Ishikawa (cell line): ENCODE results near the gene BTBD16.

ENCODE experiments used
- CEBPB ChIP-seq: IDR thresholded peaks from 2 replicates; pipeline ENCODE4 v1.6.1; 2012
- CREB1 ChIP-seq: IDR thresholded peaks from 2 replicates; pipeline ENCODE4 v1.6.1; 2012; ENCODE audit warnings: low read depth
- EGR1 ChIP-seq: IDR thresholded peaks from 2 replicates; pipeline ENCODE4 v1.6.1; 2012
- EP300 ChIP-seq: IDR thresholded peaks from 2 replicates; pipeline ENCODE4 v1.6.1; 2012; ENCODE audit warnings: borderline replicate concordance
- FOXM1 ChIP-seq: IDR thresholded peaks from 2 replicates; pipeline ENCODE4 v1.6.1; 2012; ENCODE audit warnings: low read depth, borderline replicate concordance
- MAX ChIP-seq: IDR thresholded peaks from 2 replicates; pipeline ENCODE4 v1.6.1; 2012
- NFIC ChIP-seq: IDR thresholded peaks from 2 replicates; pipeline ENCODE4 v1.6.1; 2012
- RAD21 ChIP-seq: IDR thresholded peaks from 2 replicates; pipeline ENCODE4 v1.6.1; 2012; ENCODE audit warnings: low read depth
- REST ChIP-seq: IDR thresholded peaks from 2 replicates; pipeline ENCODE4 v1.6.1; 2012; ENCODE audit warnings: low read depth, mild to moderate bottlenecking
- TAF1 ChIP-seq: IDR thresholded peaks from 2 replicates; pipeline ENCODE4 v1.6.1; 2012; ENCODE audit warnings: low read depth, mild to moderate bottlenecking
- TCF12 ChIP-seq: IDR thresholded peaks from 2 replicates; pipeline ENCODE4 v1.6.1; 2012; ENCODE audit warnings: low read depth
- TEAD4 ChIP-seq: IDR thresholded peaks from 2 replicates; pipeline ENCODE4 v1.6.1; 2012
- USF1 ChIP-seq: IDR thresholded peaks from 2 replicates; pipeline ENCODE4 v1.6.1; 2012
- YY1 ChIP-seq: IDR thresholded peaks from 2 replicates; pipeline ENCODE4 v1.6.1; 2012; ENCODE audit warnings: low read depth
- ZBTB7A ChIP-seq: IDR thresholded peaks from 2 replicates; pipeline ENCODE4 v1.6.1; 2012; ENCODE audit warnings: low read depth

BTBD16 gene

DNA sequence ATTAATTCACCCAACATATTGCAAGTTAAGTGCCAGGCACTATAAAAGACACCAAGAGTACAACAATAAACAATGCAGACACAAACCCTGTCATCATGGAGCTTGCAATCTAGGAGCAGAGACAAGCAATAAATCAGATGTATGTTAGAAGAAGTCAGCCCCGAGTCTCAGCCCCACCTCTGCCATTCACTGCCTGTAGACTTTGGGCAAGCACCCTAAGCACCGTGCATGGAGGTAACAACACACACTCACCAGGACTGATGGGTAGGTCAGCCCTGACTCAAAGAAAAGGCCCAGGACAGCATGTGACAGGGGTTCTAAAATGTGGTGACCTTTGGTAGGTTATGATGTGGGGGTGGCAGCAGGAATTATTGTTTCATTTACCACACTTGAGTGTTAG lies 54.1 kb downstream of the BTBD16 start:
- TF ChIP-seq CEBPB: no peak
- TF ChIP-seq MAX: no peak
- no peak for TF ChIP-seq EGR1
- TF ChIP-seq USF1: no peak
- TF ChIP-seq CREB1: no peak
- TF ChIP-seq ZBTB7A: no peak
- TF ChIP-seq NFIC: no peak

GRCh38 chr10:122326385-122326784 lies 55.3 kb downstream of the BTBD16 start:
- TF ChIP-seq ZBTB7A (no peak), TEAD4 (no peak), REST (no peak), YY1 (no peak), MAX (no peak), TAF1 (no peak), EGR1 (no peak), USF1 (no peak), CEBPB (no peak), NFIC (no peak), RAD21 (no peak), CREB1 (no peak), FOXM1 (no peak), TCF12 (no peak), EP300 (no peak)

DNA sequence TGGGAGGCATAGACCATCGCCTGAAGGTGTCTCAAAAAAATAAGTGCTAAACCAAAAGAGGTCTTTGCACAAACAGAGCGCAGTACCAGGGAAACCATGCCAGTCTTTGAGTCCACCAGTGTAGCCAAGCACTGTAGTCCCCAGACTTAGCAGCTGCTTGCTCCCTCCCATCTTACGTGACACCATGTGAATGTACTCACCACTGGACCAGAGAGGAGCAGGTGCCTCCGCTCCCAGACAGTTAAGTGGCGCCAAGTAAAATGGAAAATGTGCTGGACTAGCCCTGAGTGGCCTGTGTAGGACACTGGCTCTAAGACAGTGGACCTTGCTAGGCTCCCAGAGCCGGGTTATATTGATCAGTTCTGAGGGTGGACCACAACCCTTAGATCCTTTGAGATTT lies 55.7 kb downstream of the BTBD16 start:
- TF ChIP-seq TAF1: no peak
- TF ChIP-seq NFIC: no peak
- no peak for TF ChIP-seq USF1
- no peak for TF ChIP-seq CREB1
- TF ChIP-seq TCF12: no peak
- no peak for TF ChIP-seq FOXM1
- TF ChIP-seq EP300: no peak
- TF ChIP-seq ZBTB7A: no peak
- TF ChIP-seq MAX: no peak
- no peak for TF ChIP-seq EGR1
- TF ChIP-seq CEBPB: no peak
- TF ChIP-seq YY1: no peak
- no peak for TF ChIP-seq RAD21

DNA sequence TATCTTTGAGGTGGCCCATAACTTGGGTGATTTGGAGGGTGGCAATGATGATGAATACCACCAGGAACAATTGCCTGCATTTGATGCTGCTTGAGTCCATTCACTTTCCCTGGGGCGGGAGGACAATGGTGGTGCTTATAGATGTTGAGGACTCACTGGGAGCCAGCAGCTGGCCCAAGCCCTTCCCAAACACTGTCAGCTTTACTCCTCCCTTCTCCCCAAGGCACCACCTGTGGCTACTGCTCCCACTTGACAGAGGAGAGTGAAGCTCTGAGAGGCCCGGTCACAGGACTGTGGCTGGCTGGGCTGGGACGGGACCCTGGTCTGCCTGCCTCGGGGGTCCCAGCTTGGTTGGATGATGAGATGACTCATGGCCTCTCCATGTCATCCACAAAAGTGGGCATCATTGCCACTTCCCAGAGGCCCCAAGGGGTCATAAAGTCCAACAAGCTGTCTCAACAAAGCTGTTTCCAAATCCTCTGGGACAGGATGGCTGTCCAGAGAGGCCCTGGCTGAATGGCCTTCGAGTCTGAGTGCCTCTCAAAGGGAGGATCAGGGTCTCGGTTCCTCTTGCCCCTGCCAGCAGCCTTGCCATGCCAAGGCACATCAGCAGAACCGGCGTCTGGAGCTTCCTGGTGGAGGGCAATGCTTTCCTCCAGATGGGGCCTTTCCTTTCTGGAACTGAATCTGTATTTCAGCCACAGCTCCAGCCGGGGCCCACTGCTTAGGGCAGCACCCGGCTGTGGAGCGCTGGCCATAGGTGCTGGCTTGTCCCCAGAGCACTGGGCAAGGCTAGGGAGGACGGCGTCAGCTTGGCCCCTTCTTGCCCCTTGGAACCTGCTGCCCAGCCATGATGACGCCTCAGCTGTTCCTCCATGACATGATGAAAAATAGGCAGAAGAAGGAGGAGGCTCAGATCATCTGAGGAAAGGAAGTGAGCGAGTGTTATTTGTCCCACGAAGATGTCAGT lies 56.4 kb downstream of the BTBD16 start:
- no peak for TF ChIP-seq TAF1
- no peak for TF ChIP-seq RAD21
- no peak for TF ChIP-seq FOXM1
- TF ChIP-seq YY1: no peak
- TF ChIP-seq REST: no peak
- no peak for TF ChIP-seq CREB1
- TF ChIP-seq CEBPB: no peak
- no peak for TF ChIP-seq USF1
- TF ChIP-seq EP300: no peak
- no peak for TF ChIP-seq TCF12
- no peak for TF ChIP-seq EGR1
- TF ChIP-seq MAX: no peak
- no peak for TF ChIP-seq NFIC
- TF ChIP-seq TEAD4: no peak
- no peak for TF ChIP-seq ZBTB7A
